HG02588 (cell line): ENCODE measurements around the gene CCDC141.
A peak's percentile ranks its signal among the peaks of the same experiment; 100 is the strongest.
"Not testable (repeated sequence)": the region's sequence is repeated elsewhere in the genome, so short reads cannot be mapped to it uniquely, and the experiment has no call there.

Experiments
- ATAC-seq: cut with Tn5 transposase; IDR thresholded peaks from one replicate; pipeline ENCODE4 v1.9.1; 2021; ENCODE audit warnings: mild to moderate bottlenecking, moderate library complexity; ENCODE audit not compliant: unreplicated experiment

The CCDC141 gene, protein sequence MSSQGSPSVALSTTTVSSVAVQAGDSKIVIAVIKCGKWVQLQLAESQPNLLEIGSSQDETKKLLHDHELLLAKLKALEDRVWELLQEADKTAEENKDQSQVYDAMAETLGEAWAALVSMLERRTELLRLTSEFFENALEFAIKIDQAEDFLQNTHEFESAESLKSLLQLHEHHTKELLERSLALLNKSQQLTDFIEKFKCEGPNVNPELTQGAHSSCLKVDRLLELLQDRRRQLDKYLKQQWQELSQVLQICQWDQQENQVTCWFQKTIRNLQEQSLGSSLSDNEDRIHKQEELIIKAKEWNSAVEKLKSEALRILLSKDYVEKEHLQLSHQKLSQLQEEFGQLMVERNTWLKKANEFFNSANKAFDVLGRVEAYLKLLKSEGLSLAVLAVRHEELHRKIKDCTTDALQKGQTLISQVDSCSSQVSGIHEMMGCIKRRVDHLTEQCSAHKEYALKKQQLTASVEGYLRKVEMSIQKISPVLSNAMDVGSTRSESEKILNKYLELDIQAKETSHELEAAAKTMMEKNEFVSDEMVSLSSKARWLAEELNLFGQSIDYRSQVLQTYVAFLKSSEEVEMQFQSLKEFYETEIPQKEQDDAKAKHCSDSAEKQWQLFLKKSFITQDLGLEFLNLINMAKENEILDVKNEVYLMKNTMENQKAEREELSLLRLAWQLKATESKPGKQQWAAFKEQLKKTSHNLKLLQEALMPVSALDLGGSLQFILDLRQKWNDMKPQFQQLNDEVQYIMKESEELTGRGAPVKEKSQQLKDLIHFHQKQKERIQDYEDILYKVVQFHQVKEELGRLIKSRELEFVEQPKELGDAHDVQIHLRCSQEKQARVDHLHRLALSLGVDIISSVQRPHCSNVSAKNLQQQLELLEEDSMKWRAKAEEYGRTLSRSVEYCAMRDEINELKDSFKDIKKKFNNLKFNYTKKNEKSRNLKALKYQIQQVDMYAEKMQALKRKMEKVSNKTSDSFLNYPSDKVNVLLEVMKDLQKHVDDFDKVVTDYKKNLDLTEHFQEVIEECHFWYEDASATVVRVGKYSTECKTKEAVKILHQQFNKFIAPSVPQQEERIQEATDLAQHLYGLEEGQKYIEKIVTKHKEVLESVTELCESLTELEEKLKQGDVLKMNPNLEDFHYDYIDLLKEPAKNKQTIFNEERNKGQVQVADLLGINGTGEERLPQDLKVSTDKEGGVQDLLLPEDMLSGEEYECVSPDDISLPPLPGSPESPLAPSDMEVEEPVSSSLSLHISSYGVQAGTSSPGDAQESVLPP (N-terminal part only)

DNA sequence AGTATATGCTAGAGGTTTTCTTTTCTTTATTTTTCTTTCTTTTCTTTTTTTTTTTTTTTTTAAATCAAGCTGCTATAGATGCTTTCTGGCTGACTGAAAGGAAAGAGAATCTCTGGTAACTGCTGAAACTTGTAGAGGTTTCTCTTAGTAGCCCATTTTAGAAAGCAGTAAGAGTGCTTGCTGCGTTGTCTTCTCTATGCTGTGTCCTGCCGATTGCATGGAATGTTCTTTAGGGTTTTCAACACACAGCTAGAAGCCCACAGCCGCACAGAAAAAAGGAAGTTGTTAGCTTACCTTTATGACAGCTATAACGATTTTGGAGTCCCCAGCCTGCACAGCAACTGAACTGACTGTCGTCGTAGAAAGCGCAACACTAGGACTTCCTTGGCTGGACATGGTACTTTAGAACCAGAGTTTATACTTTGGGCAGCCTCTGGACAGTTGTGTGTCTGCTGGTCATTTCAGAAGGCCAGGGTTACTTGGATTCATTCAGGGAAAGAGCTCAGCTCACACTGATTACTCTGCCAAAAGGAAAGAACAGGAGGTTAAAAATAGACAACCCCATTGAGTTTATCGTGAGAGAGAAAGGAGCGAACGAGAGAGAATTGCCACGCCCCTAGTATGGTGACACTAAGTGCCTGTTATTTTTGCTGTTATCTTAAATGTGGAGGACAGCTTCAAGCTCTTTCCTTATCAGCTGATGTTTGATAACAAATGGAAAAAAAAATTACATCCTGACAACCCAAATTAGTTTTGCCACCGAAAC is at the start of gene CCDC141:
CCDC141 (minus strand) TSS at position 592 of the 766 bp plus-strand sequence; CDS start at position 396, 196 bp downstream.
- ATAC-seq, result peak; percentile 65

DNA sequence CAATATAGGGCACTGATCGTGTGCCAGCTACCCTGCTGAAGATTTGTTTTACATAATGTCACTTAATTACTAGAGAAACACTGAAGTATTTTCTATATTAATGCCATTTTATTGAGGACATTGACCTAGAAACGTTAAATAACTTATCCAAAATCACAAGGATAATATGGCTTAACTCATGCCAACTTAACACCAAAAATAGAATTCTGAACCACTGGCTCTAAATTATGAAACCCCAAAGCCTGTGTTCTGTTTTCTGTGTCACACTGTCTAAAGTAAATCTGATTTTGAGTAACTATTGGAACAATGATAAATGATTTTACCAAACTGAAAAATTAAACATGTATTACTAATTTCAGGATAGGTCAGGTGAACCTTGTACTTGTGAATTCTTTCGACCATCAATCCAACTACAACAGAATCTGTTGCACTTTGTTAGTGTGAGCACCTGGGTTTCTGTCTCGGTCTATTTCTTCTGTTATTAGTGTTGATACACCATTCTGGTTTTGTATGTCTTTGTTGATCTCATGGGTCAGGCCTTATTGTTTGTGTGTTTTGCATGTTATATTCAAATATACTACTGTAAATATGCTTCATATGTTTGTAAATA is 48.2 kb upstream of the CCDC141 start:
- no peak for ATAC-seq

DNA sequence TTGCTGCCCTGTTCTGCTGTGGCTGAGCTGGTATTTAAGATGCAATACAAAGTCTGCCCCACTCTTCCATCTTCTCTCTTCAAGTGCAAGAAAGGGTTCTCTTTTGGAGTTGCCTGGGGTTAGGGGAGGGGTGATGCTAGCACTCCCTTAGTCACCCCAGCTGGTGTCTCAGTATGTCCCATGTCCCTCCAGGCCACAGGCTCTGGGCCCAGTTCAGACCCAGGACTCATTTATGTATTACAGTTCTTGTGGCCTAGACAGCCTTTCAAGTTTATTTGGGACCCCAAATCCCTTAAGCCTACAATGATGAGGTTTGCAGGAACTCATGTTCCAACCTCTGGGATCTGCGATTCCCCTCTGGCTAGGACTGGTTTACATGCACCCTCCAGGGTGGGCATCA is 47.2 kb upstream of the CCDC141 start:
- no peak for ATAC-seq

DNA sequence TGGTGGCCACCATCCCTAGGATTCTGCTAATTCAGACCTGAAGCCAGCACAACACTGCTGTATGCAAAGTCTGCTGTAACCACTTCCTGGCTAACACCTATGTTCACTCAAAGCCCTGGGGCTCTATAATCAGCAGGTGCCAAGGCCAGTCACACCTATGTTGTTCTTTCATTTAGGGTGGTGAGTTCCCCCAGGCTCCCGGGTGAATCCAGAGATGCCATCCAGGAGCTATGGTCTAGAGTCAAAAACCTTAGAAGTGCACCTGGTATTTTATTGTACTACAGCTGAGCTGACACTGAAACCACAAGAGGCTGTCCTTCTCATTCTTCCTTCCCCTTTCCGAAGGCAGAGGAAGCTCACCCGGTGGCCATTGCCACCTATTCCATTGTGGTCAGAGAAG is 46.2 kb upstream of the CCDC141 start:
- peak; percentile 97 for ATAC-seq

DNA sequence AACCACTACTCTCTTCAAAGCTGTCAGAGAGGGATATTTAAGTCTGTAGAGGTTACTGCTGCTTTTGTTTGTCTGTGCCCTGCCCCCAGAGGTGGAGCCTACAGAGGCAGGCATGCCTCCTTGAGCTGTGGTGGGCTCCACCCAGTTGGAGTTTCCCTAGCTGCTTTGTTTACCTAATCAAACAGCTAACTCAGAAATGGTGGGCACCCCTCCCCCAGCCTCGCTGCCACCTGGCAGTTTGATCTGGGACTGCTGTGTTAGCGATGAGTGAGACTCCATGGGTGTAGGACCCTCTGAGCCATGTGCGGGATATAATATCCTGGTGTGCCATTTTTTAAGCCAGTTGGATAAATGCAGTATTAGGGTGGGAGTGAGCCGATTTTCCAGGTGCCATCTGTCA is 43.0 kb upstream of the CCDC141 start:
- ATAC-seq, result not testable (repeated sequence)

DNA sequence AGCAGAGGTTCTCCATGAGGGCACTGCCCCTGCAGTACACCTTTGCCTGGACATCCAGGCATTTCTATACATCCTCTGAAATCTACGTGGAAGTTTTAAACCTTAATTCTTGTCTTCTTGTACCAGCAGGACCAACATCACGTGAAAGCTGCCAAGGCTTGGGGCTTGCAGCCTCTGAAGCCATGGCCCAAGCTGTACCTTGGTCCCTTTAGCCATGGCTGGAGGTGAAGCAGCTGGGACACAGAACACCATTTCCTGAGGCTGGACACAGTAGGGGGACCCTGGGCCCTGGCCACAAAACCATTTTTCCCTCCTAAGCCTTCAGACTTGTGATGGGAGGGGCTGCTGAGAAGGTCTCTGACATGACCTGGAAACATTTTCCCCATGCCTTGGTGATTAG is 32.8 kb upstream of the CCDC141 start:
- ATAC-seq, result no peak

DNA sequence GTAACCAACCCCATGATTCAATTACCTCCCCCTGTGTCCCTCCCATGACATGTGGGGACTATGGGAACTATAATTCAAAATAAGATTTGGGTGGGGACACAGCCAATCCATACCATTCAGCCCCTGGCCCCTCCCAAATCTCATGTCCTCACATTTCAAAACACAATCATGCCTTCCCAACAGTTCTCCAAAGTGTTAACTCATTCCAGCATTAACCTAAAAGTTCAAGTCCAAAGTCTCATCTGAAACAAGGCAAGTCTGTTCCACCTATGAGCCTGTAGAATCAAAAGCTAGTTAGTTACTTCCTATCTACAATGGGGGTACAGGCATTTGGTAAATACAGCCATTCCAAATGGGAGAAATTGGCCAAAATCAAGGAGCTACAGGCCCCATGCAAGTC is 32.0 kb upstream of the CCDC141 start:
- no peak for ATAC-seq

DNA sequence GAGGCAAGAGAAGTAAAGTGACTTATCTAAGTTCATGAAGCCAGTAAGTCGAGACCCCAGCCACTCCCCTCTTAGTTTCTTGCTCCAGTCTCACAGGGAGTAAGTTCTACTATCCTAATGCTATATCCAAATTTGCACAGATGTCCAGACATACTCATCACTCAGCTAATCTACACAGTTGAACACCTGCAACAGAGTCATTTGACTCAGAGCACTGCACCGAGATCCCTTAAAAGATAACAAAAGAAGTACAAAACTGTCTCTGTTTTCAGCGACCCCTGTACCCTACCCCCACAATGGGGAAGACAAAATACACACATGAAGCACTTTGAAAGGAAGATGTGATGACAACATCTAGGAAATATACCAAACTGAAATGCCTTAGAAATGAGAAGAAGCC is 22.6 kb upstream of the CCDC141 start:
- no peak for ATAC-seq

DNA sequence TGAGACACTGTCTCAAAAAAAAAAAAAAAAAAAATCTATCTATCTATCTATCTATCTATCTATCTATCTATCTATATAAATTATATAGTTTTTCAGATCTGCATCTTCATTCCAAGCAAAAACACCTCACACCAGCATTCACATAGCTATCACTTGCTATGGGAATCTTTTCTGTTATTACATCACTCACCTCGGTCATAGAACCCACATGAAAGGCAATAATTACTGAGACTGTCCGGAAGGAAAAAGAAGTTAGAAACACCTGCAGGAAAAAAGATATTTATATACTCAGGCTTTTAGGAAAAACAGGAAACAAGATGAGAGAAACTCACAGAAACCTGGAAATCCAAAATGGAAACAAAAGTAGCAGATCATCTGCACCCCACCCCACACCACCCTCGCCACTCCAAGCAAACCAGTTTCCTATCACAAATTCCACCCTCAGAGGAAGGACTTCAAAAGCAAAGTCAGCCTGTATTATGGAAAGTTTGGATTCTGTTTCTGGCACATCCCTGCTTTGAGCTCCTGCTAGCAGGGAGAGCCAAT is 21.9 kb upstream of the CCDC141 start:
- no peak for ATAC-seq

DNA sequence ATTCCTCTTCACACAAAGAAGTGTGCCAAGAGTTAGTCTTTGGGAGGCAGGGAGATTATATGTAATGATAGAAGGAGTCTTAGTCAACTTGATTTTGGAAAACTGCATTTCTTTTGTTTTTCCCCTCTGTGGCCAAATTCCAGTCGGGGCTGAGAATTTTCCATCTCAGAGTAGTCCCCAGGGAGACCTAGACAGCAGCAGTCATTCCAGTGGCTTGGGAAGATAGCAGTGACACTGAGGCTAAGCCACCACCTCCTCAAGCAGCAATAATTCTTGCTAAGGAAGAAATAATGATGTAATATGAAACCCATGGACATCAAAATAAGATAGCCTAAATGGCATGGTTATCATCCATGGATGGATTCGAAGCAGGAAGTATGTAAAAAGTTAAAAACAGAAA is 21.0 kb upstream of the CCDC141 start:
- no peak for ATAC-seq

DNA sequence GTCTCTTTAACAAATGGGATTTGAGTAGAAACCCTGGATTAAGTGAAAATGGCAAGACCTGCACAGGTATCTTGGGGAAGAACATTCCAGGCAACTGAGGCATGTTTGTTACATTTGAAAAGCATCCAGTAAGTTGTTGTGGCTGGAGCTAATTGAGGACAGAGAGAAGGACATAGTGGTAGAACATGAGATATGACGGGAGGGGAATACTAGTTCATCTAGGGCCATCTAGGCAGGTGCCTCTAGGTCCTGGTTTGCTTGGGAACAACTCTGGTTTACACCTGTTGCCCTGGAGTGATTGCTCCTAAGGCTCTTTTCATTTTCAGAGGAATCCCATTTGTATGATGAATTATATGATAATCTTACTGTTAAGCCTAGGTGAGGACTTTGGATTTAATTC is 19.7 kb upstream of the CCDC141 start:
- ATAC-seq, result no peak

DNA sequence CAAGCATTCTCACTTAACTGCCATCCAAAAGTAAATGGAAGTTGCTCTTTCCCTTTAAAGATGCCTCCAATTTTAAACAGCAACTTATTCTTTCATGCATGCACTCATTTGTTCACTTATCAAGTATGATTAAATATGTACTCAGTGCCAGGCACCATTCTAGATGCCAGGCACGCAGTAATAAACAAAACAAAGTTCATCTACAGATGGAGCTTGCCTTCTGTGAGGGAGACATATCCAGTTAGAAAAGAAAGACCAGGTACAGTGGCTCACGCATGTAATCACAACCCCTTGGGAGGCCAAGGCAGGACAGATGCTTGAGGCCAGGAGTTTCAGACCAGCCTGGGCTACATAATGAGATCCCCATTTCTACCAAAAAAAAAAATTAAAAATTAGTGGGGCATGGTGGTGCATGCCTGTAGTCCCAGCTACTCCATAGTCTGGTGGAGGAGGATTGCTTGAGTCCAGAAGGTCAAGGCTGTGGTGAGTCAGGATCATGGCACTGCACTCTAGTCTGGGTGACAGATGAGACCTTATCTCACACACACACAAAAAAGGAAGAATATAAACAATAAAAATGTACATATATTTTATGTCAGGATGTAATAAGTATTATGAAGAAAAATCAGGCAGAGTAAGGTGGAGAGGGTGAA is 19.2 kb upstream of the CCDC141 start:
- ATAC-seq, result no peak

DNA sequence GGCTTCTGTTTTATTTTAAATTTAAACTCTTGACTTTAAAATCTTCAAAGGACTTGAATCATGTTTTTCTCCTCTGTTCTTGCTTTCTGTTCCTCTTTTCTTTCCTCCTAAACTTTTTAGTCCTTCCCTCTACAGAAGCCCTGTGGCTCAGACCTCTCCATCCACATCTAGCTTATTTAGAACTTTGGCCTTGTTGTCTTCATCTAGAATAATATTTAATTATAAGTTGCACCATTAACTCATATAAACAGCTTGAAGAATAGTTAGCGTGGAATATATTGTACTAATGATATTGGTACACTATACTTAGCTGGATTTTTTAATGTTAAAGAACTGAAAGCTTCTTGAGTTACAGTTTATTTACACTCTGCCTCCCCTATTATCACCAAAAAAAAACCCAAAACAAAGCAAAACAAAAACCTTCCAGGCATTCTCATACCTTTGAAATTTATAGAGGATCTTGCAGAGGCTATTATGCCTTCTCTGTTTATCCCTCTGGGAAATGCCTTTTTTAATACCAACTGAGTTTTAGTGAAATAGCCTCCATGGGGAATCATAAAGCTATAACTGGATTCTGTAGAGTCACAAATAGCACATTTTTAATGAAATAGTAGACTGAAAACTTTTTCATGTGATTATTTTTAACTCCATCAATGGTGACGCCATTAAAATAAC is 9.2 kb upstream of the CCDC141 start:
- ATAC-seq, result no peak

DNA sequence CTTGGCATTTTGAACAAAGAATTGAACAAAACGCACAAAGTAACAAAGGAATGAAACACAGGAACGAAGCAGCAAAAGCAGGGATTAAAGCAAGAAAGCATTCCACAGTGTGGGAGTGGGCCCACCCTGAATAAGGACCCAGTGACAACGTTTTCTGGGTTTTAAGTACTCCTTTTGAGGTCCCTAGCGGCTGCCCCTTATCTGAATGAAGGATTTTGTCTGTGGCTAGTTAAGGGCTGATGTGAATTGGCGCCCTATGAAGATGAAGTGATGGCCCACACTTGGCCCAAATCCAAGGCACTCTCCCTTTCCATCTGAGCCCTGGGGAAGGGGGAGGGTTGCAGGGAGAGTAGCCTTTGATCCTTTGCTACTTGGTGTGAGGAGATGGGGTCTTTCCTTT is 7.8 kb upstream of the CCDC141 start:
- no peak for ATAC-seq

DNA sequence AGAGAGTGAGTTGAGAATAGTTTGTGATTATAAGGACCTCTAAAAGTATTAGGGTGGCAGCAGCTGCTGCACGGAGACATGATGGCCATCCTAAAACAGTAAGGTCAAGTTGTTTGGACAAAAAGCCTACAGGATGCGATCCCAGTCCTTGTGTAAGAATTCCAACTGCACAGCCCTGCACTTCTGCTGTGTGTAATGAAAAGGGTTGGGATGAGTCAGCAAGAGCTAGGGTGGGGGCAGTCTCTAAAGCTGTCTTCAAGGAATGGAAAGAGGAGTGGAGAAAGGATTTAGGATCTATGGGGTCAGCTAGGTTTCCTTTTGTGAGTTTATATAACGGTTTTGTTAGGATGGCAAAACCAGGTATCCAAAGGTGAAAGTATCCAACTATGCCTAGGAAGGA is 3.6 kb upstream of the CCDC141 start:
- ATAC-seq, result not testable (repeated sequence)

DNA sequence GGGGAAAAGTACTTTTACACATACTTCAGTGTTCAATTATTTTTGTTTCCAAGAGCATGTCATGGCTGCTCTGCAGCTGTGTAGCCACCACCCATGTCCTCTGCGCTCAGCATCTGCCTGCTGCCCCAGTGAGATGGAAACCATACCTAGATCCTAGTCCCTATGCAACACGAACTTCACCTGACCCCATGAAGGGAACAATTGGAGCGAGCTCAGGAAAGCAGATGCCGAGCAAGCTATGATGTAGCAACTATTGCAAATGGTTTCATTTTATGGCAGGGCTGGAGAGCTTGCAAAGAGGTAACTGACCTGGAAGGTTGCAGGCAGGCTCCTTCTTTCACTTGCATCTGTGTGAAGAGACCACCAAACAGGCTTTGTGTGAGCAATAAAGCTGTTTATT is 1.3 kb upstream of the CCDC141 start:
- no peak for ATAC-seq

DNA sequence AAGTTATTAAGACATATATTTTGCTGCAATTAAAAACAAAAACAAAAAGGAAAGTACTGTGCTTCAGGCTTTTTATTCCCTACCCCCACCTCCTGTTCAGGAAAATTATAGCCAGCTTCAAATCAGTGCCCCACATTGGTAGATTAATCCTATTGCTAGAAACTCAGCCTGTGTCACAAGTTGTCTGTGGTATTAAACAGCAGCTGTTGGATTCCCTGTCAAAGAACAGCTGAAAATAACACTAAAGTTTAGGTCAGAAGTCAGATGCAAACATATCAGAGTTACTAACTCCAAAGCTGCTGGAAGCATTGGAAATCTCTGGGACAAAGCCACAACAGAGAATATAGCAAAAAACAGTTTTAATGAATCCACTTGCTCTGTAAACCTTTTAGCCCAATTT is 818 bp upstream of the CCDC141 start:
- no peak for ATAC-seq

DNA sequence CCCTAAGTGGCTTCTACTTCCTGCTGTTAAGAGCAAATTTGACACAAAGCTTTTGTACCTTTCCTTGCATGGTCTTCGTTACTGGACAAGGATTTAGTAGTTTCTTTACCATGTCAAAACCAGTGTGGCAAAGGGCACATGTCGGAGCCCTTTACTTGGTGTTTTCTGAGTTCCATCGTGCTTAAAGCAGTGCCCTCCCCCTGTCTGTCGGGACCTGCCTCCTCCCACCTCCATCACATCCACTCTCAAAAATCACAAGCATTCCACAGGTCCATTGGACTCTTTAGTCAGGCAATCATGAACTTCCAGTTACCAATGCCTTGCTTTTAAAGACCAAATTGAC is 763 bp downstream of the CCDC141 start:
- ATAC-seq, result peak; percentile 37

DNA sequence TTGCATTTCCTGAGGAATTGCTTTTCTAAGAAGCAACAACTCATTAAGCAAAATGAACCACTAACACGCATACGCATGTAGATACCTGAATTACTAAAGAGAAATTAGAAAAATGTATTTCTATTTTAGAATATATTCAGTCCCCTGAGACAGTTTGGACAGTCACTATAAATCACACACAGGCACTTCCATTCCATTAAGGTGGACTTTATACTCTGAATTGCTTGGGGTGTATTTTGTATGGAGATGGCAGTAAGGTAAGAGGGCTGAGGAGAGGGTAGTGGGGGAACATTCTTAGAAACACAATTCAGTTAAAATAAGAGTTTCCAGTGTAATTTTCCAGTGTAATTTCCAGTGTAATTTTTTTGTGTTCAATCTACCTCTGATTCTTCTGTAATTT is 1.8 kb downstream of the CCDC141 start:
- no peak for ATAC-seq
